ENCODE measurements around the gene FSCN2.

FSCN2 gene

GRCh38 chr17:81489998-81490992 lies 37.9 kb upstream of the FSCN2 start:
- no peak for DNase-seq

- no peak for DNase-seq
Observed at GRCh38 chr17:81491181-81491581, 37.0 kb upstream of the FSCN2 start.

GRCh38 chr17:81491761-81492160 lies 36.4 kb upstream of the FSCN2 start:
- no peak for DNase-seq

GRCh38 chr17:81492202-81492601 lies 36.0 kb upstream of the FSCN2 start:
- DNase-seq: no peak

GRCh38 chr17:81492706-81493105 lies 35.5 kb upstream of the FSCN2 start:
- no peak for DNase-seq

- DNase-seq: no peak
Observed at GRCh38 chr17:81493198-81494038, 34.8 kb upstream of the FSCN2 start.

- DNase-seq: peak in 11 of 51 donors; percentile 14 to 72 (median 34)
Observed at GRCh38 chr17:81494626-81495377, 33.4 kb upstream of the FSCN2 start.

GRCh38 chr17:81498953-81499600 lies 29.1 kb upstream of the FSCN2 start:
- DNase-seq: no peak

- no peak for DNase-seq
Observed at GRCh38 chr17:81499601-81499970, 28.6 kb upstream of the FSCN2 start.

GRCh38 chr17:81500047-81500446 lies 28.1 kb upstream of the FSCN2 start:
- DNase-seq: no peak

- no peak for DNase-seq
Observed at GRCh38 chr17:81502471-81503017, 25.6 kb upstream of the FSCN2 start.

GRCh38 chr17:81503619-81504018 lies 24.6 kb upstream of the FSCN2 start:
- DNase-seq: no peak

- no peak for DNase-seq
Observed at GRCh38 chr17:81508639-81509206, 19.5 kb upstream of the FSCN2 start.

- peak in 1 of 51 donors; percentile 24 for DNase-seq
Observed at GRCh38 chr17:81509207-81509971, 18.8 kb upstream of the FSCN2 start.

GRCh38 chr17:81509972-81510784 lies 18.0 kb upstream of the FSCN2 start:
- DNase-seq: peak in 2 of 51 donors; percentile 8 to 14

GRCh38 chr17:81510785-81511553 lies 17.2 kb upstream of the FSCN2 start:
- peak in 2 of 51 donors; percentile 12 to 25 for DNase-seq

GRCh38 chr17:81511554-81511803 lies 16.7 kb upstream of the FSCN2 start:
- DNase-seq: no peak

Measured in hypothalamus (tissue), 51 donors.